Adrenal gland (tissue), 5 donors: ENCODE results near the gene NFATC1.

Source experiments
- CTCF ChIP-seq, 6 experiments: fragments of 450-650 bp in 4 of 6; fragments of 200-600 bp in 2 of 6; sonication (generic) in 1 of 6; IDR thresholded peaks; 1 replicate in 5 of 6; 2 replicates in 1 of 6; pipeline versions ENCODE4 v1.5.1 to v1.8.0; 2016 to 2021; ENCODE audit warnings: antibody characterized with exemption in 6 of 6, mild to moderate bottlenecking in 2 of 6, moderate library complexity in 1 of 6
- POLR2A ChIP-seq, 2 donors: fragments of 450-650 bp; IDR thresholded peaks; one replicate each; pipeline ENCODE4 v1.6.1; 2017; ENCODE audit warnings: antibody characterized with exemption in 2 of 2, mild to moderate bottlenecking in 2 of 2, moderate library complexity in 1 of 2
- donor health status: DM: no; HTN: no; CAD: no.

GRCh38 chr18:79389689-79390088 lies 6.0 kb upstream of the NFATC1 start:
- TF ChIP-seq CTCF (IDR thresholded peaks at IDR 0.05) (no peak), POLR2A (IDR thresholded peaks at IDR 0.05) (no peak)
